DMS 273 treated with DMSO at 0.1 percent for 48 hours (cell line): ENCODE data around the gene MS4A7.

Experiments used
- DNase-seq: peaks from one replicate; lab custom pipeline; 2025; lab: John Stamatoyannopoulos, UW

The MS4A7 gene

DNA sequence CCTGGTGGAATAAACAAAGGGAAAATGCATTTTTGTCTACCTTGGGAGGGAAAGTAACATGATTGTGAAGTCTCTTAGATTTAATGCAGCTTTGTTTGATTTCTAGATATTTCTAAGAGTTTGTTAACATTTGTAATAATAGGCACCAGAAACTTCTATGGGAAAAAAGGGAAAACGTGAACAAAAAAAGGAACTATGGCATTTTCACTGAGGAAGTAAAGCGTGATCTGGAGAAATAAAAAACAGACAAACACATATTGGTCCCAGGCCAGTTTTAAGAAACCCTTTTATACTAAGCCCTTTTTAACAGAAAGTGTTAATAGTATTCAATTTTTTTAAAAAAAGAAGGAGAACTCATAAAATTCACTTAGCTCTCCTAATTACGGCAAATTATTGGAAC lies 6.9 kb upstream of the MS4A7 start:
- DNase-seq, result no peak

DNA sequence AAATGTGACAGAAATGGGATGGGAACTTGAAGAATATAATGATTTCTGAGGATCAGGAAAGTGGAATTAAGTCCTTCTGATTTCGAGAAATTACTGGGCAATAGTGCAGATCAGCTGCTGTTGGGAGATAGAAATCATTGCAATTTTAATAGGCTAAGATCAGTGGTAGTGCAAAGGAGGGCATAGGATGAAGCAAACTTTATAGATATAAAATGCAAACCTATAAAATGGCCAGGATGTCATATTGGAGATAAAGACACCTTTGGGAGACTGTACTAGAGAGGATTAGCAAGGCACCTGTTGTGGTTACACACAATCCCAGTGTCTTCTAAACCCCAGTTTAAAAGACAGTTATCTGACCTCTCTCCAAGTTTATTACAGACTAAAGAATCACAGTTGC lies 6.5 kb upstream of the MS4A7 start:
- no peak for DNase-seq

DNA sequence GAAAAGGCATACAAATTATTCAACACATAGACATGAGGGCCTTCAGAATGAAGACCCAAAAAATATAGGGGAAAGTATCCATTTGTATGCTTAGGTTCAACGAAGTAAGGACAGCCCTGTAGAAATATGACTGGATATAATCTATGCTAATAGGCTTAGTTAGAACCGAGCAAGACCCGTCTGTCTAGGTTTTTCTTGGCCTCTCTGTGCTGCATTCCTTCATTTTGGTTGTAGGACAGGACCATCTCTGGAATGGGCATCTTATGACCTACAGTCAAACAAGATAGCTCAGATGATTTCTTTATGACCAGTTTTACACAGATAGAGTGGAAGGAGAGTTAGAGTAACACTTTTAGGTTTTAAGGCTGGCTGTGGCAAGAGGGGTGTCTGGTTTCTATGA lies 5.6 kb upstream of the MS4A7 start:
- no peak for DNase-seq

DNA sequence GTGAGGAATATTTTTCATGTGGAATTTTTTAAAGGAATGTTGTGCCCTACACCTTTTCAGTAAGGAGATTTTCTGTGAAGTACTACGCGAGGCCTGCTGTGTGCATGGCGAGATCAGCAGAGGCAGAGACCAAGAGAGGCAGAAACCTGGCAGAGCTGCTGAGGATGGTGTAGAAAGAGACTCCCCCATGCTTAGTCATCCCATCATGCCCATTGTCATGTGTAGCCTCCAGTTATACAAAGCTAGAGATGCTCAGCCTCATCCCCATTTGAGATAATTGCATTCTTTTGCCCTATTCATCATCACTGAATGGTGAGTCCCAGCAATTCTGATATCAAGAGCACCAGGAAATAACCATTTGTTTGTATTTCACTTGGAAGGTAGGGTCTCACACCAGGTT lies 3.0 kb upstream of the MS4A7 start:
- DNase-seq, result no peak

DNA sequence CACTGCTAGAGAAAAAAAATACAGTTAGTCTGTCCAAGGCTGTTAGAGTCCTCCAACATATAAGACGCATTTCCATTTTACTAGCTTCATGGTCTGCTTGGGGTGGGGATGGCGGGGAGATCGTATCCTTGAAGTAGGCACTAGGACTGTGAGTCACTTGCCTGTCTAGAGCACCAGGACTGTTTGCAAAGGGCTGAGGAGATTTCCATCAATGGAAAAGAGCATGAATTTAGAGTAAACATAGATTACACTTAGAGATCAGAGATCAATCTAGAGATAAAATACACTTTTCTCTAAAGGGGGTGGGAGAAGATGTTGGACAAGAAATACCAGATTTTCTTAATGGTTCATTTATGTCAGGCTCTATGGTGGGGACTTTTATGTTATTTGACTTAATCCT lies 1.7 kb upstream of the MS4A7 start:
- DNase-seq, result no peak

DNA sequence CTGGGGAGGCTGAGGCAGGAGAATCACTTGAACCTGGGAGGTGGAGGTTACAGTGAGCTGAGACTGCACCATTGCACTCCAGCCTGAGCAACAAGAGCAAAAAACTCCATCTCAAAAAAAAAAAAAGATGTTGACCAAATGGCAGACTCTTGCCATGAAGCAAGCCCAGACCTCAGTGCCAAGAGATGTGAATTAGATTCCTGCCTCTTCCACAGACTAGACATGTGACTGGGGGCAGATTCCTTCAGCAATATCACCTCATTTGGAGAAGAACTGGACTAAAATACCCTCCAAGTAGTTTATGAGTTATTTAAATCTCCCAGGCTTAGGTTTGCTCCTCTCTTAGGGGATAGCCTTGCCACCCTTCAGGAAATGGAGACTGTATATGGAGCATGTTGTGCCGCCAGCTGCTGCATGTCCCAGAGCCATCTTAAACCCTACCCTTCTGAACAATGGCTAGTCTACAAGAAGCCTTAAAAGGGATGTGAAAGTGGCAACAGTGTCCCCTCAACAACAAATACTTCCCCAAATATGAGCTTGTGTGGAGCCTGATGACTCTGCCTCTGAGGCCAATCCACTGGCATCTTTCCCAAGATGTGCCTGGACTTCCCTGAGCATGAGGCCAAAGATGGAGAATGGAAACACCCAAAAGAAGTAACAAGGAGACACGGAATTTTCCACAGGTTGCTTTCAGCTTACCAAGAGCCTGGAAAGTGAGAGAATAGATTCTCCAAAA lies 763 bp upstream of the MS4A7 start:
- no peak for DNase-seq

DNA sequence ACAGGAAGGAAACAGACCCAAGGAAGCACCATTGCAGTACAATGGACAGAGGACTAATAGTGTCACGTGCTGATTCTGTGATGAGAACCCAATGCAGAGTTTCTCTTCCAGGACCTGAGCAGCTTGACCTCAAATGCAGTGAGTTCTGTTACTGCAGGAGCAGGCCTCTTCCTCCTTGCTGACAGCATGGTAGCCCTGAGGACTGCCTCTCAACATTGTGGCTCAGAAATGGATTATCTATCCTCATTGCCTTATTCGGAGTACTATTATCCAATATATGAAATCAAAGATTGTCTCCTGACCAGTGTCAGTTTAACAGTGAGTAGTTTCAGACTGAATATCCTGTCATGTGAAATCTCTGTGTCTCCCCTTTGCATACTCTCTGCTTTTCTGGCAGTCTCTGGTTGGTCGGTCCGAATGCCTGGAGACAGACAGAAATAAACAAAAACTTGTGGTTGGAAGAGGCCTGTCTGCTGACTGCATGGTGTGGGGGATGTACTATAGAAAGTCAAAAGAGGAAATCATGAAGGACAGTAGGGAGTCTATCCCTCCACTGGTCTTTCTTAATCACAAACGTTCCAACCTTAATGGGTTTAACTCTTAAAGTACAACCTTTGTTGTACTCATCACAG lies 11.1 kb downstream of the MS4A7 start:
- no peak for DNase-seq

DNA sequence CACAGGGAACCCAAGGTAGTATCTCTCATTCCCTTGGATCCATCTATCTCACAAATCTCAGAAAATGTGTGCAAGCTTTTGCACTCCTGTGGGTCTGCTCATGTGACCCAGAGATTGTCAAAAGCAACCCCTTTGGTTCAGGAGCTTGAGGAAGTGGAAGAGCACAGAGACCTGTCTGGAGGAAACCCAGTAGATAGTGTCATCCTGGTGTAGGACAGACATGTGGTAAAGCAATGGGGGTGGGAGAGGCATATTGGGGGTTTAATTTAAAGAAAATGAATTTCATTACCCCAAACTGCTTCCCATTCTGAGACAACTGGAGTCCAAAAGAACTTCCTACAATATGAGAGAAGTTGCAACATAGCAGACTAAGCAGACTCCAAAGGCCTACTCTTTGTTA lies 12.1 kb downstream of the MS4A7 start:
- DNase-seq, result no peak

DNA sequence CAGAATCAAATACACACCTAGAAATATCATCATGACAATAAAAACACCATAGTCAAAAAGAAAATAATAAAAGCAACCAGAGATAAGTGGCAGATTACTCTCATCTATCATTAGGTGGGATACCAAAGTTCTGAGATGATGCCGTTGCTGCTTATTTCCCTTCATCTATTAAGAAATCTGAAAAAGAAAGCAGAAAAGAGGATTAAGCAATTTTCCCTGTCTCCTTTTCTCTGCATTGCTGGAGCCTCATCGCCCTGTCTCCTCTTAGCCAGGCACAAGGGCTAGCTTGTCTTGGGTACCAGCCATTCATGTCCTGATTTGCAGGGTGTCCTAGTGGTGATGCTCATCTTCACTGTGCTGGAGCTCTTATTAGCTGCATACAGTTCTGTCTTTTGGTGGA lies 14.0 kb downstream of the MS4A7 start:
- no peak for DNase-seq

DNA sequence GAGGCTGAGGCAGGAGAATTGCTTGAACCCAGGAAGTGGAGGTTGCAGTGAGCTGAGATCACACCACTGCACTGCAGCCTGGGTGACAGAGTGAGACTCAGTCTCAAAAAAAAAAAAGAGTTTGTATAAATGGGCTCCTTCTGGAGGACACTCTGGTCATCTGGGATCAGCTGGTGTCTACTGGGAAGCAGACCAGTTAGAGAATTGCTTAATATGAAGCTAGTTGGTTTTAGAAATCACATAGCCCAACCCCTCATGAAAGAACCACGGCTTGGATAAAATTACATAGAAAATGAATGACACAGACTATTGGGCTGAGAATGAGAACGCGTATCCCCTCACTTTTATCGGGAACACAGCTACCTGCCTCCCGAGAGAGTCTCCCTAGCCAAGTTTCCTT lies 14.7 kb downstream of the MS4A7 start:
- DNase-seq, result no peak

DNA sequence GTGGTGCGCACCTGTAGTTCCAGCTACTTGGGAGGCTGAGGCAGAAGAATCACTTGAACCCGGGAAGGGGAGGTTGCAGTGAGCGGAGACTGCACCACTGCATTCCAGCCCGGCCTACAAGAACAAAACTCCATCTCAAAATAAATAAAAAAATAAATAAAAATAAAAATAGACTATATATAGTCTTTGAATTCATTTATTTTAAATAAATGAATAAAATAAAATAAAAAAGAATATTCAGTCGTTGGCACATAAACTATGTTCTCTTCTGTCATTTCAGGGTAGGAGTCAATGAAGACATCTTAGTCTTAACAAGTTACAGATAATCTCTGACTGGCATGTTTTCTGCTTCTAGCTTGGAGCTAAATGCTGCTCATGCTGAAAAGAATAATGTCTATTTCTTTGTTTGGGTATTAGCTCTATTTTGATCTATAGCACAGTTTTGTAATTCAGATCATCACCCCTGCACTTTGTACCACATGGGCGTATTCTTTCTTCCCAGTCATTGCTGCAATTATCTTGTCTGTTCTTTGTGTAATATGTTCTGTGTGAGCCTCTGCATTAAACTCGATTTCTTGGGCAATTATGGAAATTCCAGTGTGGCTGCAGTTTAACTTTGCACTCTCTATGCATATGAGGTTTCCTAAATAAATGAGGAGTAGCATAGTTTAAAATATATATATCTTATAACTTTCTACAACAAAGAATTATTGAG lies 16.5 kb downstream of the MS4A7 start:
- no peak for DNase-seq

DNA sequence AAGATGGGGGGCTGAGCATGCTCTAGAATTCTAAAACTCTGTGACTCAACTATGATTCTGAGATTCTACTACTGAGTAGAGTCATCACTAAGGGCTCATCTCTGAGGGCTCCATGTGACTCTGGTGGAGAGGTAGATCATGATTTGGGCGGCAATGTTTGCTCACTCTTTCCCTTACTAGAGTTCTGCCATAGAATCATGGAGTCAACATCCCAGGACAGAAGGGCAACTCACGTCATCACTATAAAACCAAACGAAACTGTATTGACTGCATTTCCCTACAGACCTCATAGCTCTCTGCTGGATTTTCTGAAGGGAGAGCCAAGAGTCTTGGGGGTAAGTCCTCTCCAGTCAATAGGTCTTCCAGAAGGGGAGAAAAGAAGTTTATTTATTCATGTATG lies 18.1 kb downstream of the MS4A7 start, which contains the start of gene MS4A14:
Gene MS4A14, plus strand, starts transcription at position 78 of the 400 bp plus-strand sequence. Its CDS starts 120 bp downstream, at position 198.
- no peak for DNase-seq

DNA sequence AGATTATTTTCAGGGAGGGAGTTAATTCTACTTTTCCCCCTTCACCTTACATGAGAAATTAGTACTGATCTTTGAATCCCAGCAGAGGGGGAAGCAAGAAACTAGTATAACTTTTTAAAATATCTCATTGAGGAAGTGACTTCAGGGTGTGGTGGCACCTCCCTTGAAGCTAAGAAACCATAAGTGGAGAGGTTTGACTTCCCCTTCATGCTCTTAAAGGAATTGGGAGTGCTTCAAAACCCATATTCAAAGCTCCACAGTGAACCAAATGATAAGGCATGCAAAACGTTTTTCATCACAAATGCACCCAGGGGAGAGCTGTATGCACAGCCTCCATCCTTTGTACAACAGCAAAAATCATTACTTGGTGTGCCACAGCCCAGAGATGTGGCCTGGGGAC lies 18.5 kb downstream of the MS4A7 start:
- DNase-seq, result no peak

DNA sequence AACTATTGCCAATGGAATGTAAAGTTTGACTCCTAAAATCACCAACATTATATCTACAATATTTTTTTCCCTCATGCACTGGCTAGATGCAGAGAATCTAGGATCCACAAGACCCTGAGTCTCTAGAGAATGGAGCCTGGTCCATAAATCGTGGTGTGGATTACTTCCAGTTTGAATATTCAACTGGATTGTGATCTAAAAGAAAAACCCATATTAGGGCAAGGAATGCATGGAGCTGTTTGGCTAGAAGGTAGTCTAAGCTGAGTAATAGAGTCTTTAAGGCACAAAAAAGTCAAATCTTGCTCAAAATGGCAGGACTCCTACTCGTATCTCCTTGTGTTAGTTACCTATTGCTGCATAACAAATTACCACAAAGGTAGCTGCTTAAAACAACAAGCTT lies 41.7 kb downstream of the MS4A7 start:
- no peak for DNase-seq

DNA sequence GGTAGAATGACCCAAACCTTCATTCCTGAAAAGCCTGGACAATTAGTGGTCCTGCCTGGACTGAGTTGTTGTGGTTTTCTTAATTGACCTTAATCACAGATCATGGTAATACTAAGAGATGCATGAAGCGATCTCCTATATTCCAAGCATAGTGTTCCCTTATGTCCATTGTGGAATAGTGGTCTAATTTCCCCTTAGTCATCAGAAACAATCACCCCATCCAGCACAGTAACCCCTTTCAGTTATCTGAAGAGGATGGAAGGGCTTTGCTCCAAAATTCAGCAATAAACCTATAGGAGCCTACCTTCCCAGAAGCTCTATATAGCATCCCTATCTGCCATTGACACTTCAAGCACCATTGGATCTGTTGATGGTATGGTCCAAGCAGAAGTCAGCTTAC lies 44.3 kb downstream of the MS4A7 start:
- DNase-seq, result no peak

DNA sequence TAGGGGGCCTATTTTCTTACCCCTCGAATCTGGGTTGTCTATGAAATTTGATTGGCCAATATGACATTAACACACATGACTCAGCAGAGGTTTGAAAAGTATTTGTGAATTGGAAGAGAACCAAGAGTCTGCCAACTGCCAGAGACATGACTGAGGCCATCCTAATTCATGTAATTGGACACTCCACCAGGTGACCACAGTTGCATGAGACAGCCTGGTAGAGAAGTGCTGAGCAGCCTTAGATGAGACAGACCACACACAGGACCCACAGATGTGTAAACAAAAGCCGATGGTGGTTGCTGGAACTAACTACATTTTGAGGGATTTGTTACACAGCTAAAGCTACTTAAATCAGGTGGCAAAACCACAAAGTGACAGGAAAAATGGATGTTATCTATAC lies 50.2 kb downstream of the MS4A7 start:
- no peak for DNase-seq

DNA sequence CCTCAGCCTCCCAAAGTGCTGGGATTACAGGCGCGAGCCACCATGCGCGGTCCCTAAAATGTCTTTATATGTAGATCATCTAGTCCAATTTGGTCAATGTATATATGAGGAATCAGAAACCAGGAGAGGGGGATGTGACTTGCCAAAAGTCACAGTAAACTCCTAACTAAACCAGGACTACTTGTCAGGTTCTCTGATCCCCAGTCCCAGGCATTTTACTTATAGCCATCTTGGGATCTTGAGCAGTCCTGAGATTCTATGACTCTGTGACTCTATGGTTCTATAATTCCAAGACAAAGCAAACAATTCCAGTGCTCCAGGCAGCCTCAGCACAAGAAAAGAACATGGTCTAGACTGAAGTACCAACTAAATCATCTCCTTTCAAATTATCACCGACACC lies 50.9 kb downstream of the MS4A7 start, which contains the start of gene MS4A5:
Gene MS4A5, plus strand, starts transcription at position 301 of the 400 bp plus-strand sequence. CDS start 103 bp downstream, outside the sequence.
- DNase-seq, result no peak

DNA sequence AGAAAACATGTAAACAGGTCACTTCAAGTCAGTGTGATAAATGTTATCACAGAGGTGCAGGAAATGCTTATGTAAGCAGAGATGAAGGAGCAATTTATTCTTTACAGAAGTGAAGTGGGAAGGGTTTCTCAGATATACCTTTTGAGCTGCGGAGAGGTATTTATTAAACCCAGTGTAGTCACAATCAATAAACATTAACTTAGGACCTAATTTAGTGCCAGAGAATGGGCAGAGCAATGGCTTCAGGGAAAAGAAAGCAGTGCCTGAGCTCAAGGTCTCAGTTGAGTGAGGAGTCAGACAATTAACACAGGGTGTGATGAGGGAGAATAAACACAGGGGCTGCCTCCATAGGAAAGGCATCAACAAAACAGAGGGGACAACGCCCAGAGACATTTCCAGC lies 52.9 kb downstream of the MS4A7 start:
- no peak for DNase-seq

DNA sequence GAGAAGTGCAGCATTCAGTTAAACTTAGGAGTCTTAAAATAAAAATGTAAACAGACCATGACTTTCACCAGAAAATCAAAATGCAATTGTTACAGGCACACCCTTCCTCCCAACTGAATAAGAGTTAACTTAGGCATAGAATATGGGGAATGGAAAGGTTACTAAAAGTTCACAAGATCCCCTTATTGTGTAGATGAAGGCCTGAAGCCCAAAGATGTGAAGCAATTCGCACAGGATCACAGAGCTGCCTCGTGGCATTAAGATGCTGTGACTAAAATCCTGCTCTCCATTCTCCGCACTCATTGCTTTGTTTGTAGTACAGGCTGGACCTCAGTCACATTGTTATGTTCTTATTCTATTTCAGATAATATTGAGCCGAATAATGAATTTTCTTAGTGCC lies 55.1 kb downstream of the MS4A7 start:
- no peak for DNase-seq
